Measurements from ENCODE around the gene IL10.
A peak's percentile ranks its signal among the peaks of the same experiment; 100 is the strongest.
"Not testable (repeated sequence)": the region's sequence is repeated elsewhere in the genome, so short reads cannot be mapped to it uniquely, and the experiment has no call there.

IL10 gene

GRCh38 chr1:206793620-206794019 lies 21.3 kb upstream of the IL10 start:
- DNase-seq: no peak

- no peak for DNase-seq
Observed at GRCh38 chr1:206792939-206793607, 20.8 kb upstream of the IL10 start.

- DNase-seq: no peak
Observed at GRCh38 chr1:206790502-206791250, 18.4 kb upstream of the IL10 start.

- no peak for DNase-seq
Observed at GRCh38 chr1:206788487-206789050, 16.3 kb upstream of the IL10 start.

GRCh38 chr1:206787891-206788290 lies 15.6 kb upstream of the IL10 start:
- DNase-seq: peak in 3 of 4 experiments; percentile 40 to 54 (median 44)

- no peak for DNase-seq
Observed at GRCh38 chr1:206786212-206786886, 14.1 kb upstream of the IL10 start.

GRCh38 chr1:206785182-206785765 lies 13.0 kb upstream of the IL10 start:
- peak; percentile 36 to 78 (median 57) for DNase-seq

GRCh38 chr1:206784471-206784903 lies 12.2 kb upstream of the IL10 start:
- DNase-seq: no peak

- no peak for DNase-seq
Observed at GRCh38 chr1:206783506-206783905, 11.2 kb upstream of the IL10 start.

- DNase-seq: no peak
Observed at GRCh38 chr1:206782448-206782847, 10.2 kb upstream of the IL10 start.

- peak; percentile 42 to 79 (median 64) for DNase-seq
Observed at GRCh38 chr1:206779638-206780037, 7.3 kb upstream of the IL10 start.

- DNase-seq: not testable (repeated sequence)
Observed at GRCh38 chr1:206778911-206779310, 6.6 kb upstream of the IL10 start.

- peak in 2 of 4 experiments; percentile 40 to 45 for DNase-seq
Observed at GRCh38 chr1:206778031-206778430, 5.7 kb upstream of the IL10 start.

GRCh38 chr1:206776229-206776628 lies 3.9 kb upstream of the IL10 start:
- peak in 1 of 4 experiments; percentile 47 for DNase-seq

- peak; percentile 39 to 75 (median 72) for DNase-seq
Observed at GRCh38 chr1:206774093-206774492, 1.8 kb upstream of the IL10 start.

GRCh38 chr1:206771338-206771692 lies 979 bp downstream of the IL10 start:
- peak in 1 of 4 experiments; percentile 42 for DNase-seq

GRCh38 chr1:206770531-206771337 lies 1.6 kb downstream of the IL10 start, which contains the start of gene IL19:
Gene IL19 (plus strand): TSS chr1:206770773. CDS start chr1:206836663, 65,890 bp downstream.
- peak; percentile 83 to 93 (median 90) for DNase-seq

- DNase-seq: no peak
Observed at GRCh38 chr1:206769304-206769731, 3.0 kb downstream of the IL10 start.

GRCh38 chr1:206768472-206769303 lies 3.6 kb downstream of the IL10 start:
- DNase-seq: peak; percentile 54 to 77 (median 64)

GRCh38 chr1:206766251-206766856 lies 5.9 kb downstream of the IL10 start:
- peak; percentile 90 to 96 (median 92) for DNase-seq
